IMR-90 (cell line): ENCODE data around the gene TBX3. TPM values are rescaled to one million over a fixed set of nuclear protein-coding genes. Genes with fewer than 3 reads are reported as not detected.

Source experiments
- ATAC-seq: fragments of 200-7000 bp; cut with Tn5 transposase; 2 replicates; pipeline ENCODE4 v1.9.1; 2020; ENCODE audit warnings: low read depth, mild to moderate bottlenecking, moderate library complexity
- BruUV-seq: library from RNA; stranded (reverse); fragments of 400-500 nt; replicated peaks from 2 replicates; lab custom pipeline; 2021; lab: Mats Ljungman, UMichigan
- CTCF ChIA-PET: fragments of 300-600 bp; formaldehyde crosslinking; extraction: SDS; loops from one replicate; lab custom pipeline; 2021; ENCODE audit warnings: antibody characterized with exemption; lab: Yijun Ruan, JAX
- POLR2A ChIA-PET: fragments of 300-600 bp; sonication (Branson Sonifier 250); formaldehyde crosslinking; loops from one replicate; lab custom pipeline; 2022; ENCODE audit warnings: antibody characterized with exemption; ENCODE audit not compliant: unreplicated experiment; lab: Charles Lee
- DNase-seq: peaks from one replicate; pipeline ENCODE4 v3.0.0; 2013
- H2AFZ ChIP-seq: replicated peaks from 2 replicates; pipeline ENCODE3; 2013; ENCODE audit warnings: low read length, mild to moderate bottlenecking; ENCODE audit not compliant: poor library complexity
- H2AK5ac ChIP-seq: 2 replicates; pipeline ENCODE4 v1.6.1; 2013; ENCODE audit warnings: low read depth, low read length, inconsistent platforms
- H2AK9ac ChIP-seq: replicated peaks from 2 replicates; pipeline ENCODE3; 2013; ENCODE audit warnings: mild to moderate bottlenecking, low read depth, low read length, moderate library complexity; ENCODE audit not compliant: poor library complexity
- H2BK120ac ChIP-seq: 2 replicates; pipeline ENCODE4 v1.6.1; 2013; ENCODE audit warnings: low read depth, low read length, inconsistent platforms
- H2BK15ac ChIP-seq: 3 replicates; pipeline ENCODE4 v1.6.1; 2013; ENCODE audit warnings: low read depth, low read length, inconsistent platforms
- H2BK20ac ChIP-seq: 2 replicates; pipeline ENCODE4 v1.6.1; 2013; ENCODE audit warnings: low read depth, mild to moderate bottlenecking, inconsistent platforms, low read length, moderate library complexity
- H2BK5ac ChIP-seq: 2 replicates; pipeline ENCODE4 v1.6.1; 2013; ENCODE audit warnings: mild to moderate bottlenecking, low read depth, low read length, inconsistent platforms; ENCODE audit not compliant: poor library complexity, severe bottlenecking
- H3K14ac ChIP-seq: replicated peaks from 2 replicates; pipeline ENCODE4 v1.6.1; 2013; ENCODE audit warnings: low read depth, low read length, inconsistent platforms
- H3K18ac ChIP-seq: 2 replicates; pipeline ENCODE4 v1.6.1; 2013; ENCODE audit warnings: low read depth, low read length, control low read depth
- H3K23ac ChIP-seq: 2 replicates; pipeline ENCODE4 v1.6.1; 2013; ENCODE audit warnings: low read depth, low read length, inconsistent platforms
- H3K27ac ChIP-seq: 2 replicates; pipeline ENCODE4 v1.5.1; 2013; ENCODE audit warnings: mild to moderate bottlenecking, control low read depth, low read length; ENCODE audit not compliant: insufficient read depth
- H3K27me3 ChIP-seq: 2 replicates; pipeline ENCODE4 v1.6.1; 2013; ENCODE audit warnings: low read length; ENCODE audit not compliant: control insufficient read depth, insufficient read depth
- H3K36me3 ChIP-seq: 2 replicates; pipeline ENCODE4 v1.6.1; 2013; ENCODE audit warnings: low read length, mixed read lengths; ENCODE audit not compliant: control insufficient read depth, insufficient read depth
- H3K4ac ChIP-seq: 2 replicates; pipeline ENCODE4 v1.6.1; 2013; ENCODE audit warnings: low read depth, low read length, inconsistent platforms
- H3K4me1 ChIP-seq: 2 replicates; pipeline ENCODE4 v1.6.1; 2013; ENCODE audit warnings: low read length, mixed read lengths; ENCODE audit not compliant: control insufficient read depth, insufficient read depth
- H3K4me2 ChIP-seq: 2 replicates; pipeline ENCODE4 v1.6.1; 2013; ENCODE audit warnings: low read depth, mild to moderate bottlenecking, control low read depth, low read length, moderate library complexity
- H3K4me3 ChIP-seq: 2 replicates; pipeline ENCODE4 v1.5.1; 2013; ENCODE audit warnings: low read depth, mild to moderate bottlenecking, control low read depth, low read length, moderate library complexity; ENCODE audit not compliant: insufficient read depth
- H3K56ac ChIP-seq: 2 replicates; pipeline ENCODE4 v1.6.1; 2013; ENCODE audit warnings: low read length, inconsistent platforms; ENCODE audit not compliant: insufficient read depth; ENCODE audit errors: extremely low read depth
- H3K79me1 ChIP-seq, 2 experiments: 2 replicates each; pipeline ENCODE4 v1.6.1; 2013; ENCODE audit warnings: low read length in 2 of 2, inconsistent platforms in 1 of 2, low read depth in 1 of 2
- H3K9ac ChIP-seq: 2 replicates; pipeline ENCODE4 v1.6.1; 2013; ENCODE audit warnings: low read depth, low read length, control low read depth
- H3K9me1 ChIP-seq: 2 replicates; pipeline ENCODE4 v1.6.1; 2013; ENCODE audit warnings: low read length, inconsistent platforms; ENCODE audit not compliant: insufficient read depth
- H3K9me3 ChIP-seq: 2 replicates; pipeline ENCODE4 v1.6.1; 2013; ENCODE audit warnings: low read length; ENCODE audit not compliant: control insufficient read depth, insufficient read depth
- H4K20me1 ChIP-seq: 2 replicates; pipeline ENCODE4 v1.6.1; 2013; ENCODE audit warnings: low read length, inconsistent platforms; ENCODE audit not compliant: insufficient read depth
- H4K5ac ChIP-seq: 2 replicates; pipeline ENCODE4 v1.6.1; 2013; ENCODE audit warnings: mild to moderate bottlenecking, low read depth, low read length, control low read depth
- H4K8ac ChIP-seq, 2 experiments: 2 replicates each; pipeline ENCODE4 v1.6.1; 2013; ENCODE audit warnings: low read depth in 2 of 2, low read length in 2 of 2, control low read depth in 1 of 2, inconsistent platforms in 1 of 2
- H4K91ac ChIP-seq: 2 replicates; pipeline ENCODE4 v1.6.1; 2013; ENCODE audit warnings: low read depth, low read length, inconsistent platforms; ENCODE audit not compliant: insufficient read depth
- CEBPB ChIP-seq: IDR thresholded peaks from 2 replicates; pipeline ENCODE4 v1.6.1; 2012; ENCODE audit warnings: low read depth, low read length, improper control_type of control experiment
- CHD1 ChIP-seq: IDR thresholded peaks from 2 replicates; pipeline ENCODE4 v1.6.1; 2012; ENCODE audit warnings: low read depth, low read length, improper control_type of control experiment
- FOS ChIP-seq: fragments of 150-350 bp; IDR thresholded peaks from 2 replicates; pipeline ENCODE4 v1.6.1; 2016; ENCODE audit warnings: low read depth, low read length
- MAFK ChIP-seq: IDR thresholded peaks from 2 replicates; pipeline ENCODE4 v1.6.1; 2012; ENCODE audit warnings: low read depth, low read length, improper control_type of control experiment
- MAZ ChIP-seq: IDR thresholded peaks from 2 replicates; pipeline ENCODE4 v1.6.1; 2012; ENCODE audit warnings: low read depth, mild to moderate bottlenecking, low read length, improper control_type of control experiment, moderate library complexity, borderline replicate concordance
- MXI1 ChIP-seq: IDR thresholded peaks from 2 replicates; pipeline ENCODE4 v1.6.1; 2012; ENCODE audit warnings: low read depth, mild to moderate bottlenecking, low read length, moderate library complexity, borderline replicate concordance
- NFE2L2 ChIP-seq: fragments of 150-350 bp; IDR thresholded peaks from 2 replicates; pipeline ENCODE4 v1.6.1; 2016; ENCODE audit warnings: low read depth, mild to moderate bottlenecking, low read length
- POLR2A ChIP-seq: IDR thresholded peaks from 2 replicates; pipeline ENCODE4 v1.6.1; 2012; ENCODE audit warnings: mild to moderate bottlenecking, low read depth, low read length
- RAD21 ChIP-seq: IDR thresholded peaks from 2 replicates; pipeline ENCODE4 v1.6.1; 2012; ENCODE audit warnings: low read length, improper control_type of control experiment
- RCOR1 ChIP-seq: IDR thresholded peaks from 2 replicates; pipeline ENCODE4 v1.6.1; 2012; ENCODE audit warnings: mild to moderate bottlenecking, low read length, improper control_type of control experiment; ENCODE audit not compliant: insufficient replicate concordance
- RFX5 ChIP-seq: IDR thresholded peaks from 2 replicates; pipeline ENCODE4 v1.8.0; 2012; ENCODE audit warnings: low read depth, mild to moderate bottlenecking, low read length, moderate library complexity
- SMC3 ChIP-seq: fragments of 150-350 bp; IDR thresholded peaks from 2 replicates; pipeline ENCODE4 v1.6.1; 2016; ENCODE audit warnings: low read depth, mild to moderate bottlenecking, antibody characterized with exemption, low read length, moderate library complexity
- WGBS, 2 experiments: methylation state at CpG; one replicate each; pipeline versions ENCODE4 v1.1.5 to v1.1.7; 2013; ENCODE audit warnings: missing lambda C conversion rate in 2 of 2; ENCODE audit not compliant: insufficient read length in 1 of 2; ENCODE audit errors: extremely low coverage in 2 of 2; 5-methylcytosine and 5-hydroxymethylcytosine counted together
- dilution Hi-C: fragments of 300-500 bp; cut with HindIII; formaldehyde crosslinking; loops from one replicate; pipeline ENCODE4 v1.14.3; 2018; ENCODE audit warnings: low sequenced_read_pairs; ENCODE audit not compliant: unreplicated experiment
- in situ Hi-C: fragments of 300-500 bp; cut with MboI; formaldehyde crosslinking; loops from 3 replicates; pipeline ENCODE4 v1.14.3; 2019; ENCODE audit warnings: low sequenced_read_pairs, inconsistent platforms, mixed read lengths
- intact Hi-C: fragments of 100-400 bp; cut with micrococcal nuclease; formaldehyde crosslinking; loops from 2 replicates; pipeline ENCODE4 v1.10.0; 2022
- polyA plus RNA-seq, 3 experiments: library from polyadenylated mRNA; depleted of rRNA; stranded (reverse); fragments of >200 nt; gene quantifications; 2 replicates each; pipeline ENCODE4 v1.2.3, GENCODE V29; 2012; ENCODE audit warnings: low replicate concordance in 1 of 3
- total RNA-seq: library from RNA; depleted of rRNA; stranded (reverse); fragments of >200 nt; gene quantifications from 2 replicates; pipeline ENCODE4 v1.2.3, GENCODE V29; 2012
- TF ChIP-seq, protein P1 (sequence below): fragments of 150-350 bp; IDR thresholded peaks from 2 replicates; pipeline ENCODE4 v1.6.1; 2016; ENCODE audit warnings: low read depth, mild to moderate bottlenecking, low read length, moderate library complexity, borderline replicate concordance
- TF ChIP-seq, protein P2 (sequence below): conservative IDR thresholded peaks from 2 replicates; pipeline ENCODE4 v1.5.1; 2012; ENCODE audit warnings: mild to moderate bottlenecking, low read depth, low read length, improper control_type of control experiment
- TF ChIP-seq, protein P3 (sequence below): fragments of 150-350 bp; IDR thresholded peaks from 2 replicates; pipeline ENCODE4 v1.6.1; 2017; ENCODE audit warnings: mild to moderate bottlenecking, antibody characterized with exemption, low read length, low read depth

Gene TBX3
- total and polyA plus RNA-seq, 2 of the 4 experiments (the other 2 are of a cell fraction) = 15.8 to 44.9 TPM

DNA sequence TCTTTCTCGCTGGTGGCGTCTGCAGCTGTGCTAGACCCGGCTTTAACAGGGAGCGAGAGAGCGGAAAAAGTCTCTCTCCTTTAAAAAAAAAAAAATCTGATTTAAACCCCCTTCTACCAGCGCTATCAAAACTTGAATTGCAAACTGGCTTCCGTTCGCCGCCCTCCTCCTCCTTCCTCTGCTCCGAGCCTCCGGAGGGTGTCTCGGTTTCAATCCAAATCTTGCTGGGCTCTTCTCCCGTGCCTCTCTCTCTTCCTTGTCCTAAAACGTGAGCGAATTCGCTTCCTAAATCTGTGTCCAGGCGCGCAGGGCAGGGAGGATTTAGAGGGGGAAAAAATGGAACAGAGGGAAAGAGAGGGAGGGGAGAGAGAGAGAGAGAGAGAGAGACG lies 272 bp downstream of the TBX3 start:
- 0% methylated on average over 11 of the region's 19 CpGs; no CpG with 5 or more reads in 1 of the 2 experiments for whole genome bisulfite sequencing, 2 experiments
- peak overlapping the region; percentile 92 for H3K27ac ChIP-seq
- peak overlapping the region; percentile 89 for H2BK5ac ChIP-seq
- H2AK9ac ChIP-seq = peak overlapping the region; percentile 91
- peak overlapping the region; percentile 87 for H2BK120ac ChIP-seq
- H4K8ac ChIP-seq = peak overlapping the region; percentile 35 to 66; a peak in 3 of 4 replicates
- no TSS peak for BruUV-seq
- H3K14ac ChIP-seq = peak overlapping the region; percentile 98
- peak overlapping the region; percentile 90 for H3K56ac ChIP-seq
- intact Hi-C loops = loop anchor here (1.0 to 5.0 kb wide), 14 partner anchors 61 to 1069 kb away; no protein-coding TSS in a partner anchor
- in situ Hi-C loops = no loop called here
- H3K36me3 ChIP-seq = peaks cover 24% of the 10 kb centered on the region
- peak overlapping the region; percentile 18; the same call in 1 of the 2 replicates for H3K4me2 ChIP-seq
- no peak overlapping the region; the same call in 1 of the 2 replicates for H4K5ac ChIP-seq
- peak overlapping the region; percentile 55 for H3K18ac ChIP-seq
- no peak for DNase-seq
- H3K79me1 ChIP-seq = peaks cover 14 to 29% of the 10 kb centered on the region in 2 experiments
- peak overlapping the region; percentile 73 for H2AFZ ChIP-seq
- peak overlapping the region; percentile 97 for H3K4ac ChIP-seq
- 0 out of 2 replicates have a peak, but pooled peaks have one; percentile 0 for ATAC-seq
- peaks cover 20% of the 10 kb centered on the region for H4K20me1 ChIP-seq
- H3K9me3 ChIP-seq = no peaks in the 10 kb centered on the region
- H4K91ac ChIP-seq = peak overlapping the region; percentile 60
- peaks cover 30% of the 10 kb centered on the region for H3K4me1 ChIP-seq
- ChIA-PET POLR2A (interaction anchor here (0.5 to 2.0 kb wide), 17 partner anchors 8 to 1066 kb away, joined by 3 to 16 read pairs (median 4); no protein-coding TSS in a partner anchor), CTCF (interaction anchor here (0.6 to 2.5 kb wide), 14 partner anchors 8 to 751 kb away, joined by 3 to 11 read pairs (median 4); no protein-coding TSS in a partner anchor)
- peak overlapping the region; percentile 99 for H3K9ac ChIP-seq
- dilution Hi-C loops = no loop called here
- peak overlapping the region; percentile 69 for H3K4me3 ChIP-seq
- 0 out of 3 replicates have a peak overlapping the region, but pooled peaks have one; percentile 14 for H2BK15ac ChIP-seq
- no peaks in the 10 kb centered on the region for H3K27me3 ChIP-seq
- H3K9me1 ChIP-seq = no peaks in the 10 kb centered on the region; the same call in 1 of the 2 replicates
- H3K23ac ChIP-seq = peak overlapping the region; percentile 98
- H2AK5ac ChIP-seq = peak overlapping the region; percentile 77
- 0 out of 2 replicates have a peak overlapping the region, but pooled peaks have one; percentile 27 for H2BK20ac ChIP-seq
- TF ChIP-seq MXI1 = no peak
- TF ChIP-seq RCOR1 = no peak
- TF ChIP-seq FOS = no peak
- TF ChIP-seq MAZ = no peak
- no peak for TF ChIP-seq MAFK
- TF ChIP-seq, protein P1, sequence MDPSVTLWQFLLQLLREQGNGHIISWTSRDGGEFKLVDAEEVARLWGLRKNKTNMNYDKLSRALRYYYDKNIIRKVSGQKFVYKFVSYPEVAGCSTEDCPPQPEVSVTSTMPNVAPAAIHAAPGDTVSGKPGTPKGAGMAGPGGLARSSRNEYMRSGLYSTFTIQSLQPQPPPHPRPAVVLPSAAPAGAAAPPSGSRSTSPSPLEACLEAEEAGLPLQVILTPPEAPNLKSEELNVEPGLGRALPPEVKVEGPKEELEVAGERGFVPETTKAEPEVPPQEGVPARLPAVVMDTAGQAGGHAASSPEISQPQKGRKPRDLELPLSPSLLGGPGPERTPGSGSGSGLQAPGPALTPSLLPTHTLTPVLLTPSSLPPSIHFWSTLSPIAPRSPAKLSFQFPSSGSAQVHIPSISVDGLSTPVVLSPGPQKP = no peak
- TF ChIP-seq, protein P2, sequence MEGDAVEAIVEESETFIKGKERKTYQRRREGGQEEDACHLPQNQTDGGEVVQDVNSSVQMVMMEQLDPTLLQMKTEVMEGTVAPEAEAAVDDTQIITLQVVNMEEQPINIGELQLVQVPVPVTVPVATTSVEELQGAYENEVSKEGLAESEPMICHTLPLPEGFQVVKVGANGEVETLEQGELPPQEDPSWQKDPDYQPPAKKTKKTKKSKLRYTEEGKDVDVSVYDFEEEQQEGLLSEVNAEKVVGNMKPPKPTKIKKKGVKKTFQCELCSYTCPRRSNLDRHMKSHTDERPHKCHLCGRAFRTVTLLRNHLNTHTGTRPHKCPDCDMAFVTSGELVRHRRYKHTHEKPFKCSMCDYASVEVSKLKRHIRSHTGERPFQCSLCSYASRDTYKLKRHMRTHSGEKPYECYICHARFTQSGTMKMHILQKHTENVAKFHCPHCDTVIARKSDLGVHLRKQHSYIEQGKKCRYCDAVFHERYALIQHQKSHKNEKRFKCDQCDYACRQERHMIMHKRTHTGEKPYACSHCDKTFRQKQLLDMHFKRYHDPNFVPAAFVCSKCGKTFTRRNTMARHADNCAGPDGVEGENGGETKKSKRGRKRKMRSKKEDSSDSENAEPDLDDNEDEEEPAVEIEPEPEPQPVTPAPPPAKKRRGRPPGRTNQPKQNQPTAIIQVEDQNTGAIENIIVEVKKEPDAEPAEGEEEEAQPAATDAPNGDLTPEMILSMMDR = no peak
- peak; percentile 18; the same call in 1 of the 2 replicates for TF ChIP-seq RAD21
- TF ChIP-seq, protein P3, sequence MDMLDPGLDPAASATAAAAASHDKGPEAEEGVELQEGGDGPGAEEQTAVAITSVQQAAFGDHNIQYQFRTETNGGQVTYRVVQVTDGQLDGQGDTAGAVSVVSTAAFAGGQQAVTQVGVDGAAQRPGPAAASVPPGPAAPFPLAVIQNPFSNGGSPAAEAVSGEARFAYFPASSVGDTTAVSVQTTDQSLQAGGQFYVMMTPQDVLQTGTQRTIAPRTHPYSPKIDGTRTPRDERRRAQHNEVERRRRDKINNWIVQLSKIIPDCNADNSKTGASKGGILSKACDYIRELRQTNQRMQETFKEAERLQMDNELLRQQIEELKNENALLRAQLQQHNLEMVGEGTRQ = no peak
- no peak for TF ChIP-seq NFE2L2
- no peak; the same call in 1 of the 2 replicates for TF ChIP-seq SMC3
- no peak for TF ChIP-seq CEBPB
- no peak for TF ChIP-seq CHD1
- TF ChIP-seq POLR2A = no peak
- no peak for TF ChIP-seq RFX5
